Chondrocyte (in vitro differentiated cells): Measurements from ENCODE around the gene HOTAIR. TPM values are rescaled to one million over a fixed set of nuclear protein-coding genes. Genes with fewer than 3 reads are reported as not detected.

ENCODE experiments used
- DNase-seq: peaks from one replicate; pipeline ENCODE4 v3.0.0; 2021; ENCODE audit warnings: mixed read lengths, low spot score
- H3K27ac Mint-ChIP-seq: one replicate; pipeline ENCODE4 v1.8.0; 2021; ENCODE audit warnings: mild to moderate bottlenecking, moderate library complexity, mixed read lengths; ENCODE audit not compliant: unreplicated experiment
- H3K27me3 Mint-ChIP-seq: 2 replicates; pipeline ENCODE4 v1.8.0; 2021; ENCODE audit warnings: low read depth, mixed read lengths
- H3K36me3 Mint-ChIP-seq: 2 replicates; pipeline ENCODE4 v1.8.0; 2021; ENCODE audit warnings: low read depth, mixed read lengths
- H3K4me1 Mint-ChIP-seq: 2 replicates; pipeline ENCODE4 v1.8.0; 2021; ENCODE audit warnings: low read depth, mild to moderate bottlenecking, mixed read lengths
- H3K4me3 Mint-ChIP-seq: one replicate; pipeline ENCODE4 v1.8.0; 2021; ENCODE audit warnings: mild to moderate bottlenecking, moderate library complexity, mixed read lengths; ENCODE audit not compliant: unreplicated experiment
- H3K9me3 Mint-ChIP-seq: 2 replicates; pipeline ENCODE4 v1.8.0; 2021; ENCODE audit warnings: low read depth, mixed read lengths
- CTCF ChIP-seq: fragments of 200-600 bp; sonication (generic); IDR thresholded peaks from 2 replicates; pipeline ENCODE4 v1.5.0; 2021; ENCODE audit warnings: antibody characterized with exemption, mild to moderate bottlenecking, moderate library complexity
- long read RNA-seq: library from polyadenylated mRNA; stranded (forward); transcript quantifications from one replicate; pipeline ENCODE4 v2.0.0, GENCODE V29; 2021
- total RNA-seq: library from RNA; stranded (reverse); gene quantifications from 3 replicates; pipeline ENCODE4 v1.2.1, GENCODE V29; 2021

The HOTAIR gene
- not detected in 3 replicates for total RNA-seq
- long read RNA-seq, result 0 reads

- H3K27me3 Mint-ChIP-seq, result peaks cover 83% of the 10 kb centered on the region
- peaks cover 16% of the 10 kb centered on the region for H3K4me1 Mint-ChIP-seq
- TF ChIP-seq CTCF, result no peak
- peaks cover 4% of the 10 kb centered on the region for H3K36me3 Mint-ChIP-seq
- H3K27ac Mint-ChIP-seq, result no peak within 1 kb of the TSS
- peak within 1 kb of the TSS; percentile 28 for H3K4me3 Mint-ChIP-seq
- DNase-seq, result no peak
- H3K9me3 Mint-ChIP-seq, result no peaks in the 10 kb centered on the region
These were observed at the start of gene HOTAIR for GRCh38 chr12:53974084-53975063. Gene HOTAIR, minus strand, starts transcription at chr12:53974954.

DNA sequence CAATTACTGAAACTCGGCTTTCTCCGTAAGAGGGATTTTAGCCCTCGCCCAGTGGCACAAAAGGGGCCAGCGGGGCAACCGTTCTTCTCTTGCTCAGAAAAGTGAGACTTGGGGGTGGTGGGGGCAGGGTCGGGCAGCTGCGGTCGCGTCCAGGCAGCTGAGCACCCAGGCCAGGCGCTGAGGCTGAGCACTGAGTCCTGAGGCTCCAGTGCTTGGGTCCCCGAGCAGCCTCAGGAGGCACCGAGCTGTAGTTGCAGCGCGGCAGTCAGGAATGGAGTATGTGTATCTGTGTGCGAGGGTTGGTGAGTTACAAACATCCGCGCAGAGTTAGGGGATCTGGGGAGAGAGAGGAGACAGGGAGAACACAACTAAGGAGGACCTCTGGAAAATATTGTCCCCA is 49.4 kb upstream of the HOTAIR start:
- Mint-ChIP-seq H3K9me3 (no peaks in the 10 kb centered on the region), H3K27ac (no peak overlapping the region), H3K4me1 (peaks cover 6% of the 10 kb centered on the region), H3K36me3 (peaks cover 3% of the 10 kb centered on the region), H3K27me3 (peaks cover 89% of the 10 kb centered on the region), H3K4me3 (no peak overlapping the region)
- TF ChIP-seq CTCF, result no peak
- DNase-seq, result no peak

- Mint-ChIP-seq H3K36me3 (peaks cover 3% of the 10 kb centered on the region), H3K4me1 (peaks cover 10% of the 10 kb centered on the region), H3K27me3 (peaks cover 86% of the 10 kb centered on the region), H3K9me3 (no peaks in the 10 kb centered on the region), H3K4me3 (no peak overlapping the region), H3K27ac (no peak overlapping the region)
- TF ChIP-seq CTCF, result no peak
- no peak for DNase-seq
These were observed 48.5 kb upstream of the HOTAIR start for GRCh38 chr12:54022960-54023884.

DNA sequence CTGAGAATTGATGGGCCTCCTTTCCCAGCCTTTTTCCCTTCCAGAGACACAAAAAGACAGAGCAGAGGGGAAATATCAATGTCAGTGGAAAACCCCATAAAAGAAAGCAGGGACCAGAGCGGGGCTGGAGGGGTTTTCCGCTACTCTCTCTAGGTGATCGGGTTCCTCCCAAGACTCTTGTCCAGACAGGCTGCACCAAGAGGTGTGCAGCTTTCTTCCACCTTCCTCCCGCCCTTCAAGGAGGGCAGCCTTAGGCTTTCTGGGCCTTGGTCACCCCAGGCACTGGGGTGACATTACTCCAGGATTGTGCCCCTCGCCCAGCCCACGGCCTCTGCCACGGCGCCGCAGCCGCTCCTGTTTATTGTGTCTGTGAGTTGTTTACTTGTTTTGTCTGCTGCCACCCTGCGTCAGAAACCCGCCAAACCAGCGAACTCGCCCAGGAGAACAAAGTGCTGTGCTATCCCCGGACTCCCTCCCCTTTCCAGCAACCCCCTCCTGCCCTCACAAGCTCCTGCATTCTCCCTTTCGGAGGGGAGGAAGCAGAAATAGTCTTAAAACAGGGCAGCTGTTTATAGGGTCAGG is 46.8 kb upstream of the HOTAIR start:
- no peak overlapping the region for H3K4me3 Mint-ChIP-seq
- H3K36me3 Mint-ChIP-seq, result no peaks in the 10 kb centered on the region
- H3K9me3 Mint-ChIP-seq, result no peaks in the 10 kb centered on the region
- peak; percentile 18 for TF ChIP-seq CTCF
- peaks cover 17% of the 10 kb centered on the region for H3K4me1 Mint-ChIP-seq
- DNase-seq, result no peak
- H3K27ac Mint-ChIP-seq, result no peak overlapping the region
- H3K27me3 Mint-ChIP-seq, result peaks cover 79% of the 10 kb centered on the region
